ENCODE results near the gene TPSG1. TPM values are rescaled to one million over a fixed set of nuclear protein-coding genes. Genes with fewer than 3 reads are reported as not detected.
"Not testable (repeated sequence)": the region's sequence is repeated elsewhere in the genome, so short reads cannot be mapped to it uniquely, and the experiment has no call there.

The TPSG1 gene
- total RNA-seq = not detected
- long read RNA-seq = 0 reads

DNA sequence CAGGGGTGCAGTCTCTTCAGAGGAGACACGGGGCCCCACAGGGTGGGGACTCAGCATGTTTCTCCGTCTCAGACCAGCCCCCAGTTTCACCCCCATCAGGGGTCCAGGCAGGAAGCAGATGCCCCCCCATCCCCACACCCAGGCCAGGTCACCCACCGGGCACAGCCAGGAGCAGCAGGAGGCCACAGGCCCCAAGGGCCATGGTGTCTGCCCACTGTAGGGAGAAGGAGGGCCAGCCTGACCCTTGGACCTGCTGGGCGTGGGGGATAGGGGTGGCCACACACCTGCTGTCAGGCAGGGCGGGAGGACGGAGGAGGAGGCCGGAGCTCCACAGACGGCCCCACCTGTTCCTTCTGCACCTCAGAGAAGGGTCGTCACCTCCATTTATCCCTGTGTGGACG is at the start of gene TPSG1:
TPSG1 (minus strand) TSS at position 218 of the 401 bp plus-strand sequence; CDS start at position 202, 16 bp downstream.
- no peak for DNase-seq
- Histone ChIP-seq H3K27ac (replicated peaks) (no peak within 1 kb of the TSS), H3K4me3 (no peak within 1 kb of the TSS), H3K36me3 (no peaks in the 10 kb centered on the region), H3K9me3 (replicated peaks) (no peaks in the 10 kb centered on the region), H3K27me3 (ENCODE audit: low read depth) (peaks cover 5% of the 10 kb centered on the region), H3K4me1 (no peaks in the 10 kb centered on the region)
- intact Hi-C loops (cut with micrococcal nuclease) = no loop called here
- TF ChIP-seq, protein P1, sequence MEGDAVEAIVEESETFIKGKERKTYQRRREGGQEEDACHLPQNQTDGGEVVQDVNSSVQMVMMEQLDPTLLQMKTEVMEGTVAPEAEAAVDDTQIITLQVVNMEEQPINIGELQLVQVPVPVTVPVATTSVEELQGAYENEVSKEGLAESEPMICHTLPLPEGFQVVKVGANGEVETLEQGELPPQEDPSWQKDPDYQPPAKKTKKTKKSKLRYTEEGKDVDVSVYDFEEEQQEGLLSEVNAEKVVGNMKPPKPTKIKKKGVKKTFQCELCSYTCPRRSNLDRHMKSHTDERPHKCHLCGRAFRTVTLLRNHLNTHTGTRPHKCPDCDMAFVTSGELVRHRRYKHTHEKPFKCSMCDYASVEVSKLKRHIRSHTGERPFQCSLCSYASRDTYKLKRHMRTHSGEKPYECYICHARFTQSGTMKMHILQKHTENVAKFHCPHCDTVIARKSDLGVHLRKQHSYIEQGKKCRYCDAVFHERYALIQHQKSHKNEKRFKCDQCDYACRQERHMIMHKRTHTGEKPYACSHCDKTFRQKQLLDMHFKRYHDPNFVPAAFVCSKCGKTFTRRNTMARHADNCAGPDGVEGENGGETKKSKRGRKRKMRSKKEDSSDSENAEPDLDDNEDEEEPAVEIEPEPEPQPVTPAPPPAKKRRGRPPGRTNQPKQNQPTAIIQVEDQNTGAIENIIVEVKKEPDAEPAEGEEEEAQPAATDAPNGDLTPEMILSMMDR (IDR thresholded peaks at IDR 0.05; ENCODE audit: borderline replicate concordance) = no peak

DNA sequence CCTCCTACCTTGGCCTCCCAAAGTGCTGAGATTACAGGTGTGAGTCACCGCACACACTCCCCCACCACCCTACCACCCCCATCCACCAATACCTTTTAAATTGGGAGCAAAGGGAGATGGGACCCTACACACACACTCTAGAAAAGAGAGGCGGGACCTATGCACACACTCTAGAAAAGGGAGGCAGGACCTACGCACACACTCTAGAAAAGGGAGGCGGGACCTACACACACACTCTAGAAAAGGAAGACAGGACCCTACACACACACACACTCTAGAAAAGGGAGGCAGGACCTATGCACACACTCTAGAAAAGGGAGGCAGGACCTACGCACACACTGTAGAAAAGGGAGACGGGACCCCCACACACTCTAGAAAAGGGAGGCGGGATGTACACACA is 49.7 kb upstream of the TPSG1 start:
- peaks cover 8% of the 10 kb centered on the region for H3K4me1 ChIP-seq
- H3K36me3 ChIP-seq = no peaks in the 10 kb centered on the region
- intact Hi-C loops (cut with micrococcal nuclease) = no loop called here
- peaks cover 53% of the 10 kb centered on the region for H3K27me3 ChIP-seq (ENCODE audit: low read depth)
- H3K9me3 ChIP-seq (replicated peaks) = no peaks in the 10 kb centered on the region
- H3K4me3 ChIP-seq = no peak overlapping the region
- TF ChIP-seq, protein P1 (IDR thresholded peaks at IDR 0.05; ENCODE audit: borderline replicate concordance) = no peak
- no peak overlapping the region for H3K27ac ChIP-seq (replicated peaks)
- no peak for DNase-seq

DNA sequence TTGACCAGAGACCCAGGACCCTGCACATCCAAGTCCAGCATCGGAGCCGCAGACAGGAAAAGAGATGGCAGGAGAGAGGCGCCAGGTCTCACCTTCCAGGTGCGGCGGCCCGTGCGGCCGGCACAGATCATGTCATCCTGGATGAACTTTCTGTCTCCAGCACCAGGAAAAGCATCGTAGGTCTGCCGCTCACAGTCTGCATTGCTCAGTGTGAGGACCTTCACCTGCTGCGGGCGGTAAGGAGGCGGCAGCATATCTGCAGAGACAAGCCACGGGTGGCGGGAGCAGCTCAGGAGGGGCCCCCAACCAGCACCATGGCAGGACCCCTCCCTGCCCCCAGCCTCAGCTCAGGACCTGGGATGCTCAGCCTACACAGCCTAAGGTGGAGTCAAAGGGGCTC is 48.7 kb upstream of the TPSG1 start:
- peaks cover 8% of the 10 kb centered on the region for H3K4me1 ChIP-seq
- DNase-seq = no peak
- peaks cover 53% of the 10 kb centered on the region for H3K27me3 ChIP-seq (ENCODE audit: low read depth)
- H3K27ac ChIP-seq (replicated peaks) = no peak overlapping the region
- TF ChIP-seq, protein P1 (IDR thresholded peaks at IDR 0.05; ENCODE audit: borderline replicate concordance) = no peak
- no peak overlapping the region for H3K4me3 ChIP-seq
- no peaks in the 10 kb centered on the region for H3K9me3 ChIP-seq (replicated peaks)
- intact Hi-C loops (cut with micrococcal nuclease) = no loop called here
- no peaks in the 10 kb centered on the region for H3K36me3 ChIP-seq

DNA sequence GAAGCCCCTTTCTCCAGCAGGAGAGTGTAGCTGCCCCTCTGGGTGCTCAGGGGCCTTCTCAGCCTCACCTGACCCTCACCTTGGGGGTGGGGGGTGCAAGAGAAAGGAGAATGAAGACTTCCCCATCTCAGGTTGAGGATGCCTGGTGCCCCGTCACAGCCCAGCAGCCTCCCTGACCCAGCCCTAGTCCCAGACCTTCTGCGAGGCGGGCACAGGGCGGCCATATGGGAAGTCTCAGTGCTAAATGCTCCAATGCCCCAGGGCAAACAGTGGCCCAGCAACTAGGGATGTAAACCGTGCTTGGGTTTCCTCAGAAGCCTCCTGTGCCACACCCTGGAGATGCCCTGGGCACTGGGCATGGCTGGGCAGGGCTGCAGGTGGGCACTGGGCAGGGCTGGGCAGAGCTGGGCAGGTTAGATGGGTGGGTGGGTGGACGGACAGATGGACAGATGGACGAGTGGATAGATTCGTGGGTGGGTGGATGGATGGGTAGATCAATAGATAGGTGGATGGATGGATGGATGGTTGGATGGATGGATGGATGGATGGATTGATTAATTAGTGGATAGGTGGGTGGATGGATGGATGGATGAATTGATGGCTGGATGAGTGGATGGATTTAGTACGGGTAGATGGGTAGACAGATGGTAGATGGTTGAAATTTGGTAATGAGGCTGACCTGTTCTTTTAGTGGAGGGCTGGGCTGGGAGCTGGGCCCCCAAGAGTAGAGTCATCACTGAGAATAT is 47.6 kb upstream of the TPSG1 start:
- TF ChIP-seq, protein P1 (IDR thresholded peaks at IDR 0.05; ENCODE audit: borderline replicate concordance) = no peak
- Histone ChIP-seq H3K4me1 (peaks cover 8% of the 10 kb centered on the region), H3K27ac (replicated peaks) (no peak overlapping the region), H3K36me3 (no peaks in the 10 kb centered on the region), H3K4me3 (no peak overlapping the region), H3K27me3 (ENCODE audit: low read depth) (peaks cover 43% of the 10 kb centered on the region), H3K9me3 (replicated peaks) (no peaks in the 10 kb centered on the region)
- no peak for DNase-seq
- intact Hi-C loops (cut with micrococcal nuclease) = no loop called here

DNA sequence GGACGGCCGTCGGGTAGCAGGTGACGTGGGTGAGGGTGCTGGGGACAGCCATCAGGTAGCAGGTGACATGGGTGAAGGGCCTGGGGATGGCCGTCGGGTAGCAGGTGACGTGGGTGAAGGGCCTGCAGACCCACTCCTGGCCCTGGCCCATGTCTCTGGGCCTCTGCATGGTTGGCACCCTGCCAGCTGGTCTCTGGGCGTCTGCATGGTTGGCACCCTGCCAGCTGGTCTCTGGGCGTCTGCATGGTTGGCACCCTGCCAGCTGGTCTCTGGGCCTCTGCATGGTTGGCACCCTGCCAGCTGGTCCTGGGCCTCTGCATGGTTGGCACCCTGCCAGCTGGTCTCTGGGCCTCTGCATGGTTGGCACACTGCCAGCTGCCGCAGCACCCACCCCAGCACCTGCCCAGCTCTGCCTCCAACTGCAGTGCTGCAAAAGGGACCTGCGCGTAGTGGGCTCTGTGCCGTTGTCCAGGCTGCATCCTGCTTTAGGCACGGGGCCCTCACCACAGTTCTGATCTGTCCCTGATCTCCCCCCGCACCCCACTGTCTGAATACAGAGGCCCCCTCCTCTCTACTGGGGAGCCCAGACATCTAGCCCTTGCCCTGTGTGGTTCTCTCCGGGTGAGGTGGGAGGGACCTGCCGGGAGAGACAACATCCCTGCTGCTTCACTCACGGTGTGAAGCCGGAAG is 46.8 kb upstream of the TPSG1 start:
- H3K36me3 ChIP-seq; H3K4me3 ChIP-seq; H3K4me1 ChIP-seq; H3K9me3 ChIP-seq (replicated peaks); H3K27ac ChIP-seq (replicated peaks); intact Hi-C loops (cut with micrococcal nuclease): not testable (repeated sequence)
- H3K27me3 ChIP-seq (ENCODE audit: low read depth) = peaks cover 42% of the 10 kb centered on the region
- DNase-seq = peak; percentile 25

DNA sequence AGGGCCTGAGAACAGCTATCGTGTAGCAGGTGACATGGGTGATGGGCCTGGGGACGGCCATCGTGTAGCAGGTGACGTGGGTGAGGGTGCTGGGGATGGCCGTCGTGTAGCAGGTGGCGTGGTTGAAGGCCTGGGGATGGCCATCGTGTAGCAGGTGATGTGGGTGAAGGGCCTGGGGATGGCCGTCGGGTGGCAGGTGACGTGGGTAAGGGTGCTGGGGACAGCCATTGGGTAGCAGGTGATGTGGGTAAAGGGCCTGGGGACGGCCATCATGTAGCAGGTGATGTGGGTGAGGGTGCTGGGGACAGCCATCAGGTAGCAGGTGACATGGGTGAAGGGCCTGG is 46.3 kb upstream of the TPSG1 start:
- intact Hi-C loops (cut with micrococcal nuclease) = no loop called here
- Histone ChIP-seq H3K4me3 (no peak overlapping the region), H3K4me1 (peaks cover 8% of the 10 kb centered on the region), H3K36me3 (no peaks in the 10 kb centered on the region), H3K27ac (replicated peaks) (no peak overlapping the region), H3K9me3 (replicated peaks) (no peaks in the 10 kb centered on the region), H3K27me3 (ENCODE audit: low read depth) (peaks cover 44% of the 10 kb centered on the region)
- no peak for DNase-seq
- TF ChIP-seq, protein P1 (IDR thresholded peaks at IDR 0.05; ENCODE audit: borderline replicate concordance) = no peak

DNA sequence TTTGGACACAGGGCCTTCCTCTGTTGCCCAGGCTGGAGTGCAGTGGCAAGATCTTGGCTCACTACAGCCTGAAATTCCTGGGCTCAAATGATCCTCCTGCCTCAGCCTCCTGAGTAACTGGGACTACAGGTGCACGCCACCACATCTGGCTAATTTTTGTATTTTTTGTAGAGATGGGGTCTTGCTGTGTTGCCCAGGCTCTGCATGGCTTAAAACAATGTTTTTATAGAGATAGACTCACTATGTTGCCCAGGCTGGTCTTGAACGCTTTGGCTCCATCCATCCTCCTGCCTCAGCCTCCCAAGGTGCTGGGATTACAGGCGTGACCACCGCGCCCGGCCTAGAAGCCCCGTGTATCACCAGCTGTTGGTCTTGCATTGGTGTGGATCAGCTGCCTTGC is 44.4 kb upstream of the TPSG1 start:
- H3K9me3 ChIP-seq (replicated peaks); H3K36me3 ChIP-seq; intact Hi-C loops (cut with micrococcal nuclease); H3K27ac ChIP-seq (replicated peaks); H3K4me3 ChIP-seq; H3K4me1 ChIP-seq; DNase-seq: not testable (repeated sequence)
- peaks cover 35% of the 10 kb centered on the region for H3K27me3 ChIP-seq (ENCODE audit: low read depth)
